Measurements from ENCODE around the gene ARHGAP22. TPM values are rescaled to one million over a fixed set of nuclear protein-coding genes. Genes with fewer than 3 reads are reported as not detected.

The ARHGAP22 gene
- total and polyA plus RNA-seq, 2 of the 4 experiments (the other 2 are of a cell fraction) = 28.3 to 30.2 TPM

DNA sequence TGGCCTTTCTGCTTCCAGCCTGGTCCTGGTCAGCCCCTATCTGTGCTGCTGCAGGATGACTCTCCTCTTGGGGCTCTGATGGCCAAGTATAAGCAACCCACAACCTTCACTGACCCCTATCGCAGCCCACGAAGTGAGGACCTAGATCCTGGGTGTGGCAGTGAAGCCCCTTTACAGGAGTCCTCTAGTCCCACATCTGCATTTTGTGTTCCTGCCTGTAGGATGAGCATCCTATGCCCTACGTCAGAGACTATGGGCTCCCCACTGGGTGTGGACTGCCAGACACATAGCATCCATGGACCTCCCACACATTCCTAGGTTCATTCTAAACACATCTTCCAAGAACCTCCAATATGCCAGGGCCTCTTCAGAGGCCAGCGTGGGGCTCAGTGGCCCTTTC, 29.0 kb downstream of the ARHGAP22 start:
- H3K4ac ChIP-seq (ENCODE audit: low read depth, low read length) = no peak overlapping the region; the same call in 1 of the 2 replicates
- ChIA-PET CTCF (no interaction called here), POLR2A (ENCODE audit: unreplicated experiment) (no interaction called here)
- H3K9me3 ChIP-seq (ENCODE audit: control insufficient read depth, insufficient read depth, low read length) = no peaks in the 10 kb centered on the region
- H2AK9ac ChIP-seq (replicated peaks; ENCODE audit: low read depth, low read length, poor library complexity) = no peak overlapping the region
- H3K9ac ChIP-seq (ENCODE audit: low read depth, low read length) = no peak overlapping the region
- intact Hi-C loops (cut with micrococcal nuclease) = no loop called here
- DNase-seq (no peak), ATAC-seq (ENCODE audit: low read depth) (no peak)
- dilution Hi-C loops (cut with HindIII; ENCODE audit: low sequenced_read_pairs, unreplicated experiment) = no loop called here
- peaks cover 12% of the 10 kb centered on the region; the same call in 1 of the 2 replicates for H3K9me1 ChIP-seq (ENCODE audit: insufficient read depth, low read length)
- no peak overlapping the region; the same call in 1 of the 2 replicates for H3K18ac ChIP-seq (ENCODE audit: low read depth, low read length)
- H4K20me1 ChIP-seq (ENCODE audit: insufficient read depth, low read length) = peaks cover 4% of the 10 kb centered on the region; the same call in 1 of the 2 replicates
- no peak overlapping the region for H3K56ac ChIP-seq (ENCODE audit: extremely low read depth, insufficient read depth, low read length)
- H3K79me1 ChIP-seq (ENCODE audit: low read depth in 1 of 2, low read length in 2 of 2) = peaks cover 31 to 85% of the 10 kb centered on the region in 2 experiments
- H2BK5ac ChIP-seq (ENCODE audit: low read depth, low read length, poor library complexity, severe bottlenecking) = peak overlapping the region; percentile 13
- peaks cover 3% of the 10 kb centered on the region for H3K36me3 ChIP-seq (ENCODE audit: control insufficient read depth, insufficient read depth, low read length)
- no CpG with 5 or more reads among the region's 4 CpGs for WGBS, 2 experiments (ENCODE audit: extremely low coverage in 2 of 2, insufficient read length in 1 of 2)
- no peak overlapping the region for H2AK5ac ChIP-seq (ENCODE audit: low read depth, low read length)
- no peak overlapping the region for H3K4me2 ChIP-seq (ENCODE audit: low read depth, low read length)
- H3K27ac ChIP-seq (ENCODE audit: insufficient read depth, low read length) = peak overlapping the region; percentile 44; the same call in 1 of the 2 replicates
- no peak overlapping the region for H4K8ac ChIP-seq (ENCODE audit: low read depth in 2 of 2, low read length in 2 of 2)
- peaks cover 15% of the 10 kb centered on the region for H3K4me1 ChIP-seq (ENCODE audit: control insufficient read depth, insufficient read depth, low read length)
- H3K14ac ChIP-seq (replicated peaks; ENCODE audit: low read depth, low read length) = no peak overlapping the region
- no peak overlapping the region for H2BK15ac ChIP-seq (ENCODE audit: low read depth, low read length)
- 0 out of 2 replicates have a peak overlapping the region, but pooled peaks have one; percentile 17 for H4K5ac ChIP-seq (ENCODE audit: low read depth, low read length)
- H2BK20ac ChIP-seq (ENCODE audit: low read depth, low read length) = no peak overlapping the region; the same call in 1 of the 2 replicates
- H4K91ac ChIP-seq (ENCODE audit: insufficient read depth, low read depth, low read length) = no peak overlapping the region
- no peak overlapping the region for H3K23ac ChIP-seq (ENCODE audit: low read depth, low read length)
- no peak overlapping the region for H2BK120ac ChIP-seq (ENCODE audit: low read depth, low read length)
- in situ Hi-C loops (cut with MboI; ENCODE audit: low sequenced_read_pairs) = no loop called here
- TF ChIP-seq RAD21 (IDR thresholded peaks at IDR 0.05; ENCODE audit: low read length) = no peak
- TF ChIP-seq BHLHE40 (IDR thresholded peaks at IDR 0.05; ENCODE audit: low read depth, low read length) = no peak
- TF ChIP-seq MAFK (IDR thresholded peaks at IDR 0.05; ENCODE audit: low read depth, low read length) = no peak
- no peak for TF ChIP-seq MAZ (IDR thresholded peaks at IDR 0.05; ENCODE audit: borderline replicate concordance, low read depth, low read length)
- TF ChIP-seq POLR2A (IDR thresholded peaks at IDR 0.05; ENCODE audit: low read depth, low read length) = no peak
- no peak for TF ChIP-seq RFX5 (IDR thresholded peaks at IDR 0.05; ENCODE audit: low read depth, low read length)
- TF ChIP-seq MXI1 (IDR thresholded peaks at IDR 0.05; ENCODE audit: borderline replicate concordance, low read depth, low read length) = no peak
- TF ChIP-seq FOS (IDR thresholded peaks at IDR 0.05; ENCODE audit: low read depth, low read length) = no peak
- TF ChIP-seq SMC3 (IDR thresholded peaks at IDR 0.05; ENCODE audit: low read depth, low read length) = no peak
- no peak for TF ChIP-seq RCOR1 (IDR thresholded peaks at IDR 0.05; ENCODE audit: insufficient replicate concordance, low read length)
- no peak for TF ChIP-seq CHD1 (IDR thresholded peaks at IDR 0.05; ENCODE audit: low read depth, low read length)
- no peak for TF ChIP-seq NFE2L2 (IDR thresholded peaks at IDR 0.05; ENCODE audit: low read depth, low read length)
- TF ChIP-seq, protein P1, sequence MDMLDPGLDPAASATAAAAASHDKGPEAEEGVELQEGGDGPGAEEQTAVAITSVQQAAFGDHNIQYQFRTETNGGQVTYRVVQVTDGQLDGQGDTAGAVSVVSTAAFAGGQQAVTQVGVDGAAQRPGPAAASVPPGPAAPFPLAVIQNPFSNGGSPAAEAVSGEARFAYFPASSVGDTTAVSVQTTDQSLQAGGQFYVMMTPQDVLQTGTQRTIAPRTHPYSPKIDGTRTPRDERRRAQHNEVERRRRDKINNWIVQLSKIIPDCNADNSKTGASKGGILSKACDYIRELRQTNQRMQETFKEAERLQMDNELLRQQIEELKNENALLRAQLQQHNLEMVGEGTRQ (IDR thresholded peaks at IDR 0.05; ENCODE audit: low read depth, low read length) = no peak
- TF ChIP-seq, protein P2, sequence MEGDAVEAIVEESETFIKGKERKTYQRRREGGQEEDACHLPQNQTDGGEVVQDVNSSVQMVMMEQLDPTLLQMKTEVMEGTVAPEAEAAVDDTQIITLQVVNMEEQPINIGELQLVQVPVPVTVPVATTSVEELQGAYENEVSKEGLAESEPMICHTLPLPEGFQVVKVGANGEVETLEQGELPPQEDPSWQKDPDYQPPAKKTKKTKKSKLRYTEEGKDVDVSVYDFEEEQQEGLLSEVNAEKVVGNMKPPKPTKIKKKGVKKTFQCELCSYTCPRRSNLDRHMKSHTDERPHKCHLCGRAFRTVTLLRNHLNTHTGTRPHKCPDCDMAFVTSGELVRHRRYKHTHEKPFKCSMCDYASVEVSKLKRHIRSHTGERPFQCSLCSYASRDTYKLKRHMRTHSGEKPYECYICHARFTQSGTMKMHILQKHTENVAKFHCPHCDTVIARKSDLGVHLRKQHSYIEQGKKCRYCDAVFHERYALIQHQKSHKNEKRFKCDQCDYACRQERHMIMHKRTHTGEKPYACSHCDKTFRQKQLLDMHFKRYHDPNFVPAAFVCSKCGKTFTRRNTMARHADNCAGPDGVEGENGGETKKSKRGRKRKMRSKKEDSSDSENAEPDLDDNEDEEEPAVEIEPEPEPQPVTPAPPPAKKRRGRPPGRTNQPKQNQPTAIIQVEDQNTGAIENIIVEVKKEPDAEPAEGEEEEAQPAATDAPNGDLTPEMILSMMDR (conservative IDR thresholded peaks at IDR 0.05; ENCODE audit: low read depth, low read length) = no peak
- TF ChIP-seq, protein P3, sequence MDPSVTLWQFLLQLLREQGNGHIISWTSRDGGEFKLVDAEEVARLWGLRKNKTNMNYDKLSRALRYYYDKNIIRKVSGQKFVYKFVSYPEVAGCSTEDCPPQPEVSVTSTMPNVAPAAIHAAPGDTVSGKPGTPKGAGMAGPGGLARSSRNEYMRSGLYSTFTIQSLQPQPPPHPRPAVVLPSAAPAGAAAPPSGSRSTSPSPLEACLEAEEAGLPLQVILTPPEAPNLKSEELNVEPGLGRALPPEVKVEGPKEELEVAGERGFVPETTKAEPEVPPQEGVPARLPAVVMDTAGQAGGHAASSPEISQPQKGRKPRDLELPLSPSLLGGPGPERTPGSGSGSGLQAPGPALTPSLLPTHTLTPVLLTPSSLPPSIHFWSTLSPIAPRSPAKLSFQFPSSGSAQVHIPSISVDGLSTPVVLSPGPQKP (IDR thresholded peaks at IDR 0.05; ENCODE audit: borderline replicate concordance, low read depth, low read length) = no peak
- no peak for TF ChIP-seq CEBPB (IDR thresholded peaks at IDR 0.05; ENCODE audit: low read depth, low read length)
- H3K27me3 ChIP-seq (ENCODE audit: control insufficient read depth, insufficient read depth, low read length) = no peaks in the 10 kb centered on the region
- H3K4me3 ChIP-seq (ENCODE audit: insufficient read depth, low read depth, low read length) = no peak overlapping the region
- H2AFZ ChIP-seq (replicated peaks; ENCODE audit: low read length, poor library complexity) = no peak overlapping the region
- BruUV-seq (replicated peaks) = no TSS peak

Data from IMR-90 (cell line).